HFF-Myc (cell line): Measurements from ENCODE around the gene GCK.
"Not testable (repeated sequence)": the region's sequence is repeated elsewhere in the genome, so short reads cannot be mapped to it uniquely, and the experiment has no call there.

Source experiments
- DNase-seq: peaks from one replicate; pipeline ENCODE4 v3.0.0-alpha.2; 2011; ENCODE audit warnings: low read depth; ENCODE audit errors: extremely low read depth
- H3K4me3 ChIP-seq: replicated peaks from 2 replicates; pipeline ENCODE4 v1.5.1; 2011; ENCODE audit warnings: low read depth, mild to moderate bottlenecking, control low read depth, low read length
- CTCF ChIP-seq: IDR thresholded peaks from 2 replicates; pipeline ENCODE4 v1.5.1; 2012; ENCODE audit warnings: mild to moderate bottlenecking, low read depth, low read length, control low read depth; ENCODE audit errors: missing control alignments

GCK gene

GRCh38 chr7:44184206-44184872 lies 4.9 kb downstream of the GCK start:
- H3K4me3 ChIP-seq: no peak overlapping the region
- DNase-seq: peak; percentile 47
- TF ChIP-seq CTCF: no peak

GRCh38 chr7:44183386-44183785 lies 5.9 kb downstream of the GCK start:
- DNase-seq: no peak
- TF ChIP-seq CTCF: no peak
- H3K4me3 ChIP-seq: no peak overlapping the region

- H3K4me3 ChIP-seq: no peak overlapping the region
- DNase-seq: no peak
- TF ChIP-seq CTCF: no peak
These were observed 6.4 kb downstream of the GCK start for GRCh38 chr7:44182827-44183226.

- H3K4me3 ChIP-seq: no peak overlapping the region
- no peak for DNase-seq
- no peak for TF ChIP-seq CTCF
These were observed 8.6 kb downstream of the GCK start for GRCh38 chr7:44180631-44181030.

- H3K4me3 ChIP-seq: no peak overlapping the region
- no peak for DNase-seq
- no peak for TF ChIP-seq CTCF
These were observed 11.6 kb downstream of the GCK start for GRCh38 chr7:44177570-44178131.

- TF ChIP-seq CTCF: no peak
- no peak overlapping the region for H3K4me3 ChIP-seq
- no peak for DNase-seq
These were observed 12.8 kb downstream of the GCK start for GRCh38 chr7:44176486-44176885.

GRCh38 chr7:44175730-44176129 lies 13.5 kb downstream of the GCK start:
- no peak overlapping the region for H3K4me3 ChIP-seq
- no peak for DNase-seq
- no peak for TF ChIP-seq CTCF

GRCh38 chr7:44174694-44174948 lies 14.6 kb downstream of the GCK start:
- H3K4me3 ChIP-seq, DNase-seq: not testable (repeated sequence)
